RWPE2 (cell line): ENCODE measurements around the gene IL17RA.

Source experiments
- ATAC-seq: fragments of 200-7000 bp; cut with Tn5 transposase; 3 replicates; pipeline ENCODE4 v1.9.1; 2021; ENCODE audit warnings: low read depth
- DNase-seq: peaks from one replicate; pipeline ENCODE4 v3.0.0-alpha.2; 2020; ENCODE audit warnings: low spot score
- H3K27ac ChIP-seq: fragments of 450-650 bp; 2 replicates; pipeline ENCODE4 v1.5.1; 2017; ENCODE audit warnings: mild to moderate bottlenecking; ENCODE audit not compliant: poor library complexity, severe bottlenecking
- H3K27me3 ChIP-seq: fragments of 250-450 bp; sonication (Bioruptor Pico); 2 replicates; pipeline ENCODE4 v1.5.1; 2021; ENCODE audit warnings: mild to moderate bottlenecking, moderate library complexity; ENCODE audit not compliant: insufficient read depth, poor library complexity, severe bottlenecking
- H3K36me3 ChIP-seq: fragments of 250-450 bp; sonication (Bioruptor Pico); 2 replicates; pipeline ENCODE4 v1.5.1; 2020; ENCODE audit warnings: low read depth, mild to moderate bottlenecking, moderate library complexity
- H3K4me1 ChIP-seq: fragments of 250-450 bp; sonication (Bioruptor Pico); 2 replicates; pipeline ENCODE4 v1.5.1; 2021; ENCODE audit warnings: mild to moderate bottlenecking, moderate library complexity; ENCODE audit not compliant: insufficient read depth, poor library complexity, severe bottlenecking
- H3K4me3 ChIP-seq: fragments of 250-450 bp; sonication (Bioruptor Pico); 2 replicates; pipeline ENCODE4 v1.5.1; 2021; ENCODE audit warnings: mild to moderate bottlenecking, moderate library complexity; ENCODE audit not compliant: severe bottlenecking
- H3K9me3 ChIP-seq: fragments of 250-450 bp; sonication (Bioruptor Pico); 2 replicates; pipeline ENCODE4 v1.5.1; 2021; ENCODE audit warnings: mild to moderate bottlenecking, moderate library complexity; ENCODE audit not compliant: severe bottlenecking
- TF ChIP-seq, protein P1 (sequence below): fragments of 450-650 bp; IDR thresholded peaks from one replicate; pipeline ENCODE4 v1.5.1; 2017; ENCODE audit warnings: mild to moderate bottlenecking, moderate library complexity; ENCODE audit not compliant: poor library complexity, severe bottlenecking

Gene IL17RA

DNA sequence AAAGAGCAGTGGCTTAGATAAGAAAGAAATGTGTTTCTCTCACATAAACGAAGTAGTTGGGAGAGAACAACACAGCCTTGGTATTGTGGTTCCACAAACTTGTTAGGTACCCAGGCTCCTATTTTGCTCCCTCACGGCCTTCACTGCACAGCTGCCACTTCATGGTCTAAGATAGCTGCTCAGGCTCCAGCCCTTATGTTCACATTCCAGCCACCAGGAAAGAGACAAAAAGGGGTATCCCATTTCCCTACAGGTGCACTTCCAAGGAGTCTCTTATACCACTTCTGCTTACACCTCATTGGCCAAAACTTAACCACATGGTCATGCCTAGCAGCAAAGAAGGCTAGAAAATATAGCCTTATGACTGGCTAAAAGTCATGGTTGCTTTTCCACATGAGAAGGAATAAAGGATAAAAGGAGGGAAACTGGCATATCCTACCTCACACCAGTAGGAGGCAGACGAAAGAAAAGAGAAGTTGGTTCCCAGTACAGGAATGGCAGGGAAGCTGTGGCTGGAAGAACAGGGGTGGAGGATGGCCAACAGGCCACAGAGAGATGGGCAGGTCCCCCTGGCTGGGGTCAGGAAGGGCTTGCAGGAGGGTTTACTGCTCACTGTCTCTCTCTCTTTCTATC, 79.7 kb downstream of the IL17RA start:
- Histone ChIP-seq H3K4me3 (no peak overlapping the region), H3K4me1 (no peaks in the 10 kb centered on the region), H3K27ac (no peak overlapping the region), H3K36me3 (no peaks in the 10 kb centered on the region), H3K9me3 (no peaks in the 10 kb centered on the region), H3K27me3 (no peaks in the 10 kb centered on the region)
- no peak for DNase-seq
- TF ChIP-seq, protein P1, sequence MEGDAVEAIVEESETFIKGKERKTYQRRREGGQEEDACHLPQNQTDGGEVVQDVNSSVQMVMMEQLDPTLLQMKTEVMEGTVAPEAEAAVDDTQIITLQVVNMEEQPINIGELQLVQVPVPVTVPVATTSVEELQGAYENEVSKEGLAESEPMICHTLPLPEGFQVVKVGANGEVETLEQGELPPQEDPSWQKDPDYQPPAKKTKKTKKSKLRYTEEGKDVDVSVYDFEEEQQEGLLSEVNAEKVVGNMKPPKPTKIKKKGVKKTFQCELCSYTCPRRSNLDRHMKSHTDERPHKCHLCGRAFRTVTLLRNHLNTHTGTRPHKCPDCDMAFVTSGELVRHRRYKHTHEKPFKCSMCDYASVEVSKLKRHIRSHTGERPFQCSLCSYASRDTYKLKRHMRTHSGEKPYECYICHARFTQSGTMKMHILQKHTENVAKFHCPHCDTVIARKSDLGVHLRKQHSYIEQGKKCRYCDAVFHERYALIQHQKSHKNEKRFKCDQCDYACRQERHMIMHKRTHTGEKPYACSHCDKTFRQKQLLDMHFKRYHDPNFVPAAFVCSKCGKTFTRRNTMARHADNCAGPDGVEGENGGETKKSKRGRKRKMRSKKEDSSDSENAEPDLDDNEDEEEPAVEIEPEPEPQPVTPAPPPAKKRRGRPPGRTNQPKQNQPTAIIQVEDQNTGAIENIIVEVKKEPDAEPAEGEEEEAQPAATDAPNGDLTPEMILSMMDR: no peak
- ATAC-seq: no peak
